ENCODE measurements around the gene HJV. TPM values are rescaled to one million over a fixed set of nuclear protein-coding genes. Genes with fewer than 3 reads are reported as not detected.

Gene HJV
- total and polyA plus RNA-seq, 2 of the 13 experiments (the other 11 are each of a cell fraction or from before 2014, with no cell fraction given) = 0.18 TPM; not detected in 1

DNA sequence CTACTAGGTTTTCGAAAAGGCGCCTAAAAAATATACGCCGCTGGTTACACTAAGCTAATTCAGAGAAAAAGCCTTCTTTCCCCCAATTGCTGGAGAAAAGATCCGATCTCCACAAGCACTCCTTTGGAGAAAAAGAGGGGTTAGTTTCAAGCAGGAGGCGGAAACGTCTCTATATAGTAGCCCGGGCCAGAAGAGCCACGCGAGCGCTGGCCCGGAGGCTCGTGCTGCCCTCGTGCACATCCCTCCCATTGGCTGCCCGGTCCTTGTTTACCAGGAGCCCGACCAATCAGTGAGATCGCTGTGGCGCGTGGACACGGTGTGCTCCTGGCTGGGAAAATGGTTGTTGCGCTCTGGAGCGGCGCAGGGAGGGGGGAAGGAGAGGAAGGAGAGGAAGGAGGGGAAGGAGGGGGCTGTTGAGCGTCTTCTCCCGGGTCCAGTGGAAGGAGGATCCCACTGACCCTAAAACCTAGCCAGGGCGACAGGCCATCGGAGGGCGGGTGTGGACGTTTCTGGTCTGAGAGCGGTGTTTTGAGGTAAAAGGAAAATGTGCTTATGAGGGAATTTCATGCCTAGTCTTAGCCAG is 25.0 kb downstream of the HJV start, which contains the start of gene TXNIP (continued):
- TF ChIP-seq ZNF484 (CRISPR knock-in tag; IDR thresholded peaks at IDR 0.05; ENCODE audit: borderline replicate concordance, low read depth) (no peak), KAT2B (IDR thresholded peaks at IDR 0.05; ENCODE audit: borderline replicate concordance, low read depth, low read length) (no peak), KLF16 (CRISPR knock-in tag; IDR thresholded peaks at IDR 0.05) (peak in 1 of 2 experiments; percentile 92; a peak in 2 of 4 replicates), AHR (CRISPR knock-in tag; IDR thresholded peaks at IDR 0.05) (peak; percentile 60), NKX3-1 (CRISPR knock-in tag; IDR thresholded peaks at IDR 0.05) (no peak; the same call in 1 of the 2 replicates), TBP (CRISPR knock-in tag; IDR thresholded peaks at IDR 0.05) (no peak), GFI1 (CRISPR knock-in tag; IDR thresholded peaks at IDR 0.05; ENCODE audit: borderline replicate concordance) (peak; percentile 65; the same call in 1 of the 2 replicates), SIX4 (CRISPR knock-in tag; IDR thresholded peaks at IDR 0.05) (peak; percentile 66), NFATC3 (CRISPR knock-in tag; IDR thresholded peaks at IDR 0.05) (no peak), NFKBIZ (CRISPR knock-in tag; IDR thresholded peaks at IDR 0.05) (peak; percentile 86; the same call in 1 of the 2 replicates), NCOR1 (IDR thresholded peaks at IDR 0.05; ENCODE audit: borderline replicate concordance, low read length) (peak; percentile 43; the same call in 1 of the 2 replicates), ZNF225 (CRISPR knock-in tag; IDR thresholded peaks at IDR 0.05) (no peak; the same call in 1 of the 2 replicates), ZBTB3 (CRISPR knock-in tag; IDR thresholded peaks at IDR 0.05; ENCODE audit: borderline replicate concordance, low read depth) (peak; percentile 78; the same call in 1 of the 2 replicates), HOXA9 (CRISPR knock-in tag; IDR thresholded peaks at IDR 0.05; ENCODE audit: borderline replicate concordance) (no peak), KDM2A (CRISPR knock-in tag; IDR thresholded peaks at IDR 0.05; ENCODE audit: borderline replicate concordance, low read depth) (peak; percentile 82)
- TF ChIP-seq, protein P1, sequence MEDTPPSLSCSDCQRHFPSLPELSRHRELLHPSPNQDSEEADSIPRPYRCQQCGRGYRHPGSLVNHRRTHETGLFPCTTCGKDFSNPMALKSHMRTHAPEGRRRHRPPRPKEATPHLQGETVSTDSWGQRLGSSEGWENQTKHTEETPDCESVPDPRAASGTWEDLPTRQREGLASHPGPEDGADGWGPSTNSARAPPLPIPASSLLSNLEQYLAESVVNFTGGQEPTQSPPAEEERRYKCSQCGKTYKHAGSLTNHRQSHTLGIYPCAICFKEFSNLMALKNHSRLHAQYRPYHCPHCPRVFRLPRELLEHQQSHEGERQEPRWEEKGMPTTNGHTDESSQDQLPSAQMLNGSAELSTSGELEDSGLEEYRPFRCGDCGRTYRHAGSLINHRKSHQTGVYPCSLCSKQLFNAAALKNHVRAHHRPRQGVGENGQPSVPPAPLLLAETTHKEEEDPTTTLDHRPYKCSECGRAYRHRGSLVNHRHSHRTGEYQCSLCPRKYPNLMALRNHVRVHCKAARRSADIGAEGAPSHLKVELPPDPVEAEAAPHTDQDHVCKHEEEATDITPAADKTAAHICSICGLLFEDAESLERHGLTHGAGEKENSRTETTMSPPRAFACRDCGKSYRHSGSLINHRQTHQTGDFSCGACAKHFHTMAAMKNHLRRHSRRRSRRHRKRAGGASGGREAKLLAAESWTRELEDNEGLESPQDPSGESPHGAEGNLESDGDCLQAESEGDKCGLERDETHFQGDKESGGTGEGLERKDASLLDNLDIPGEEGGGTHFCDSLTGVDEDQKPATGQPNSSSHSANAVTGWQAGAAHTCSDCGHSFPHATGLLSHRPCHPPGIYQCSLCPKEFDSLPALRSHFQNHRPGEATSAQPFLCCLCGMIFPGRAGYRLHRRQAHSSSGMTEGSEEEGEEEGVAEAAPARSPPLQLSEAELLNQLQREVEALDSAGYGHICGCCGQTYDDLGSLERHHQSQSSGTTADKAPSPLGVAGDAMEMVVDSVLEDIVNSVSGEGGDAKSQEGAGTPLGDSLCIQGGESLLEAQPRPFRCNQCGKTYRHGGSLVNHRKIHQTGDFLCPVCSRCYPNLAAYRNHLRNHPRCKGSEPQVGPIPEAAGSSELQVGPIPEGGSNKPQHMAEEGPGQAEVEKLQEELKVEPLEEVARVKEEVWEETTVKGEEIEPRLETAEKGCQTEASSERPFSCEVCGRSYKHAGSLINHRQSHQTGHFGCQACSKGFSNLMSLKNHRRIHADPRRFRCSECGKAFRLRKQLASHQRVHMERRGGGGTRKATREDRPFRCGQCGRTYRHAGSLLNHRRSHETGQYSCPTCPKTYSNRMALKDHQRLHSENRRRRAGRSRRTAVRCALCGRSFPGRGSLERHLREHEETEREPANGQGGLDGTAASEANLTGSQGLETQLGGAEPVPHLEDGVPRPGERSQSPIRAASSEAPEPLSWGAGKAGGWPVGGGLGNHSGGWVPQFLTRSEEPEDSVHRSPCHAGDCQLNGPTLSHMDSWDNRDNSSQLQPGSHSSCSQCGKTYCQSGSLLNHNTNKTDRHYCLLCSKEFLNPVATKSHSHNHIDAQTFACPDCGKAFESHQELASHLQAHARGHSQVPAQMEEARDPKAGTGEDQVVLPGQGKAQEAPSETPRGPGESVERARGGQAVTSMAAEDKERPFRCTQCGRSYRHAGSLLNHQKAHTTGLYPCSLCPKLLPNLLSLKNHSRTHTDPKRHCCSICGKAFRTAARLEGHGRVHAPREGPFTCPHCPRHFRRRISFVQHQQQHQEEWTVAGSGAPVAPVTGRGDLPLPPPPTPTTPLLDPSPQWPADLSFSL (CRISPR knock-in tag; IDR thresholded peaks at IDR 0.05) = no peak
- TF ChIP-seq, protein P2, sequence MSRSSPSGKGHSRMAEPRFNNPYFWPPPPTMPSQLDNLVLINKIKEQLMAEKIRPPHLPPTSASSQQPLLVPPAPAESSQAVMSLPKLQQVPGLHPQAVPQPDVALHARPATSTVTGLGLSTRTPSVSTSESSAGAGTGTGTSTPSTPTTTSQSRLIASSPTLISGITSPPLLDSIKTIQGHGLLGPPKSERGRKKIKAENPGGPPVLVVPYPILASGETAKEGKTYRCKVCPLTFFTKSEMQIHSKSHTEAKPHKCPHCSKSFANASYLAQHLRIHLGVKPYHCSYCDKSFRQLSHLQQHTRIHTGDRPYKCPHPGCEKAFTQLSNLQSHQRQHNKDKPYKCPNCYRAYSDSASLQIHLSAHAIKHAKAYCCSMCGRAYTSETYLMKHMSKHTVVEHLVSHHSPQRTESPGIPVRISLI (CRISPR knock-in tag; IDR thresholded peaks at IDR 0.05; ENCODE audit: borderline replicate concordance) = peak; percentile 79; the same call in 1 of the 2 replicates
- TF ChIP-seq, protein P3, sequence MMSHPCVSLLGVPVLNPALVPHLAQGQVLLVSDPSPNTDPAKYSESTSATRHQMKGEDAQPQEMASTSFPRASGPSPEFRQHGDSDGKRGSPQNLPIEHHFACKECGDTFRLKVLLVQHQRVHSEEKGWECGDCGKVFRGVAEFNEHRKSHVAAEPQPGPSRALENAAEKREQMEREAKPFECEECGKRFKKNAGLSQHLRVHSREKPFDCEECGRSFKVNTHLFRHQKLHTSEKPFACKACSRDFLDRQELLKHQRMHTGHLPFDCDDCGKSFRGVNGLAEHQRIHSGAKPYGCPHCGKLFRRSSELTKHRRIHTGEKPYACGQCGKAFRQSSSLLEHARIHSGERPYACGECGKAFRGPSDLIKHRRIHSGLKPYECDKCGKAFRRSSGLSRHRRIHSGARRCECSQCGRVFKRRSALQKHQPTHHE (CRISPR knock-in tag; IDR thresholded peaks at IDR 0.05; ENCODE audit: borderline replicate concordance) = peak; percentile 59; the same call in 1 of the 2 replicates
- TF ChIP-seq, protein P4, sequence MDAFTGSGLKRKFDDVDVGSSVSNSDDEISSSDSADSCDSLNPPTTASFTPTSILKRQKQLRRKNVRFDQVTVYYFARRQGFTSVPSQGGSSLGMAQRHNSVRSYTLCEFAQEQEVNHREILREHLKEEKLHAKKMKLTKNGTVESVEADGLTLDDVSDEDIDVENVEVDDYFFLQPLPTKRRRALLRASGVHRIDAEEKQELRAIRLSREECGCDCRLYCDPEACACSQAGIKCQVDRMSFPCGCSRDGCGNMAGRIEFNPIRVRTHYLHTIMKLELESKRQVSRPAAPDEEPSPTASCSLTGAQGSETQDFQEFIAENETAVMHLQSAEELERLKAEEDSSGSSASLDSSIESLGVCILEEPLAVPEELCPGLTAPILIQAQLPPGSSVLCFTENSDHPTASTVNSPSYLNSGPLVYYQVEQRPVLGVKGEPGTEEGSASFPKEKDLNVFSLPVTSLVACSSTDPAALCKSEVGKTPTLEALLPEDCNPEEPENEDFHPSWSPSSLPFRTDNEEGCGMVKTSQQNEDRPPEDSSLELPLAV (CRISPR knock-in tag; conservative IDR thresholded peaks at IDR 0.05; ENCODE audit: low read depth) = no peak
